K562 (cell line): ENCODE measurements around the gene ABHD1. TPM values are rescaled to one million over a fixed set of nuclear protein-coding genes. Genes with fewer than 3 reads are reported as not detected.

Source experiments
- ATAC-seq: fragments of 200-7000 bp; cut with Tn5 transposase; 3 replicates; pipeline ENCODE4 v1.9.1; 2020; ENCODE audit warnings: moderate library complexity
- BruUV-seq: library from RNA; stranded (reverse); fragments of 400-500 nt; replicated peaks from 2 replicates; lab custom pipeline; 2021; lab: Mats Ljungman, UMichigan
- CTCF ChIA-PET: fragments of 300-600 bp; formaldehyde crosslinking; extraction: SDS; loops from one replicate; lab custom pipeline; 2021; ENCODE audit warnings: low intra/inter-chr PET ratio; lab: Yijun Ruan, JAX
- POLR2A ChIA-PET: fragments of 300-600, 350-650 bp; sonication (Branson Sonifier 250); formaldehyde crosslinking; extraction: SDS; loops from one replicate; lab custom pipeline; 2021; ENCODE audit warnings: antibody characterized with exemption, inconsistent platforms; lab: Yijun Ruan, JAX
- DNase-seq, 4 experiments: peaks; one replicate each; pipeline versions ENCODE4 v3.0.0 to v3.0.0-alpha.2; 2011 to 2018; ENCODE audit warnings: low spot score in 3 of 4, mixed read lengths in 3 of 4; ENCODE audit errors: extremely low read depth in 1 of 4
- FAIRE-seq: peaks from 2 replicates; lab custom pipeline; 2011; peaks lifted over from hg19 to GRCh38; lab: Jason Lieb, UNC
- H2AFZ ChIP-seq: 2 replicates; pipeline ENCODE4 v1.6.0; 2011; ENCODE audit warnings: low read depth, low read length, control low read depth, inconsistent platforms
- H3K27ac ChIP-seq: fragments of 200-600 bp; 3 replicates; pipeline ENCODE4 v1.8.0; 2011; ENCODE audit warnings: low read depth, mild to moderate bottlenecking, control low read depth, inconsistent platforms, low read length, moderate library complexity, mixed read lengths; ENCODE audit errors: extremely low read depth
- H3K27me3 ChIP-seq, 2 experiments: fragments of 300-600 bp in 1 of 2; 2 replicates in 1 of 2; 3 replicates in 1 of 2; pipeline versions ENCODE4 v1.6.0 to v1.8.0; 2011; ENCODE audit warnings: inconsistent platforms in 2 of 2, low read length in 2 of 2, mild to moderate bottlenecking in 1 of 2, mixed read lengths in 1 of 2, moderate library complexity in 1 of 2; ENCODE audit not compliant: control insufficient read depth in 2 of 2, insufficient read depth in 2 of 2
- H3K36me3 ChIP-seq: fragments of 300-600 bp; 3 replicates; pipeline ENCODE4 v1.8.0; 2011; ENCODE audit warnings: mild to moderate bottlenecking, low read length, inconsistent platforms; ENCODE audit not compliant: control insufficient read depth, insufficient read depth
- H3K4me1 ChIP-seq, 2 experiments: fragments of 200-600 bp in 1 of 2; replicated peaks in 1 of 2; 2 replicates in 1 of 2; 3 replicates in 1 of 2; pipeline versions ENCODE4 v1.5.1 to v1.8.0; 2011; ENCODE audit warnings: inconsistent platforms in 2 of 2, low read length in 2 of 2, mild to moderate bottlenecking in 1 of 2, mixed read lengths in 1 of 2, moderate library complexity in 1 of 2; ENCODE audit not compliant: control insufficient read depth in 2 of 2, insufficient read depth in 2 of 2
- H3K4me2 ChIP-seq: 2 replicates; pipeline ENCODE4 v1.6.1; 2011; ENCODE audit warnings: low read length, control low read depth, inconsistent platforms, mixed read lengths; ENCODE audit not compliant: insufficient read depth
- H3K4me3 ChIP-seq: fragments of 200-600 bp; sonication (generic), shearing (Covaris generic); 2 replicates; pipeline ENCODE4 v1.5.1; 2016; ENCODE audit warnings: control low read depth, inconsistent platforms
- H3K79me2 ChIP-seq: fragments of 200-600 bp; 3 replicates; pipeline ENCODE4 v1.8.0; 2011; ENCODE audit warnings: low read length, inconsistent platforms; ENCODE audit not compliant: control insufficient read depth, insufficient read depth
- H3K9ac ChIP-seq, 2 experiments: 2 replicates each; pipeline versions ENCODE4 v1.6.0 to v1.6.1; 2011; ENCODE audit warnings: low read depth in 2 of 2, low read length in 2 of 2, control low read depth in 1 of 2, inconsistent platforms in 1 of 2, mild to moderate bottlenecking in 1 of 2, mixed read lengths in 1 of 2; ENCODE audit not compliant: insufficient read depth in 1 of 2
- H3K9me1 ChIP-seq: one replicate; pipeline ENCODE4 v1.6.0; 2011; ENCODE audit warnings: inconsistent platforms, mild to moderate bottlenecking, low read length, moderate library complexity; ENCODE audit not compliant: control insufficient read depth, insufficient read depth
- H3K9me3 ChIP-seq: replicated peaks from 2 replicates; pipeline ENCODE4 v1.5.1; 2011; ENCODE audit warnings: low read depth, low read length, inconsistent platforms; ENCODE audit not compliant: control insufficient read depth, insufficient read depth
- H4K20me1 ChIP-seq: replicated peaks from 2 replicates; pipeline ENCODE4 v1.6.1; 2011; ENCODE audit warnings: low read length, inconsistent platforms, mixed read lengths; ENCODE audit not compliant: control insufficient read depth, insufficient read depth
- DACH1 ChIP-seq: fragments of 450-650 bp; IDR thresholded peaks from 2 replicates; pipeline ENCODE4 v1.6.1; 2018; ENCODE audit not compliant: partially characterized antibody
- PHTF2 ChIP-seq: fragments of 250-450 bp; sonication (Bioruptor Pico); IDR thresholded peaks from 2 replicates; pipeline ENCODE4 v1.5.0; 2021; ENCODE audit warnings: mild to moderate bottlenecking
- RBFOX2 ChIP-seq: fragments of 200-400 bp; formaldehyde crosslinking; IDR thresholded peaks from 2 replicates; pipeline ENCODE4 v1.6.1; 2017; ENCODE audit warnings: low read depth, mild to moderate bottlenecking, low read length, moderate library complexity
- TEAD4 ChIP-seq, 2 experiments: sonication (generic) in 1 of 2; formaldehyde crosslinking in 1 of 2; IDR thresholded peaks; 2 replicates each; pipeline versions ENCODE4 v1.6.1 to v1.8.0; 2012 to 2022; ENCODE audit warnings: borderline replicate concordance in 1 of 2, inconsistent platforms in 1 of 2, low read length in 1 of 2, mild to moderate bottlenecking in 1 of 2, missing genetic modification reagents in 1 of 2
- WGBS: fragments of 100-300 bp; shearing (Covaris generic); methylation state at CpG from one replicate; pipeline ENCODE4 v1.1.6; 2016; ENCODE audit warnings: low coverage, mixed read lengths; ENCODE audit not compliant: insufficient coverage; ENCODE audit errors: missing lambda C conversion rate; 5-methylcytosine and 5-hydroxymethylcytosine counted together
- in situ Hi-C: fragments of 300-500 bp; cut with MboI; formaldehyde crosslinking; loops from 4 replicates; pipeline ENCODE4 v1.15.0; 2018; ENCODE audit warnings: inconsistent platforms, mixed read lengths
- intact Hi-C: fragments of 100-400 bp; cut with micrococcal nuclease; formaldehyde crosslinking; loops from 2 replicates; pipeline ENCODE4 v1.14.2; 2022
- polyA plus RNA-seq, 8 experiments: library from polyadenylated mRNA; depleted of rRNA in 4 of 8; stranded (reverse) in 5 of 8; unstranded in 3 of 8; fragments of >200 nt; fragmentation: Nextera tagmentation in 2 of 8; fragmentation: Illumina TruSeq in 1 of 8; extraction: Ambion mirVana in 2 of 8; extraction: Trizol in 1 of 8; gene quantifications; 2 replicates each; pipeline versions ENCODE4 v1.2.1 to v1.2.3, GENCODE V29; 2011 to 2014; ENCODE audit warnings: inconsistent platforms in 1 of 8, missing spikeins in 1 of 8
- total RNA-seq, 7 experiments: library from RNA; depleted of rRNA in 6 of 7; stranded (reverse); fragments of >200 nt in 6 of 7; fragmentation: Illumina TruSeq in 2 of 7; extraction: Trizol in 2 of 7; gene quantifications; 2 replicates each; pipeline versions ENCODE4 v1.2.1 to v1.2.3, GENCODE V29; 2011 to 2021; ENCODE audit warnings: low replicate concordance in 1 of 7
- TF ChIP-seq, protein P1 (sequence below): fragments of 250-450 bp; sonication (Bioruptor Pico); IDR thresholded peaks from 2 replicates; pipeline ENCODE4 v1.8.0; 2021; ENCODE audit warnings: mild to moderate bottlenecking, moderate library complexity
- TF ChIP-seq, protein P2 (sequence below): fragments of 150-350 bp; conservative IDR thresholded peaks from 2 replicates; pipeline ENCODE4 v1.6.1; 2014; ENCODE audit warnings: low read length
- TF ChIP-seq, protein P3 (sequence below): fragments of 450-650 bp; IDR thresholded peaks from 2 replicates; pipeline ENCODE4 v1.6.1; 2018; ENCODE audit not compliant: partially characterized antibody

ABHD1 gene
- total and polyA plus RNA-seq, 9 of the 15 experiments (the other 6 are each of a cell fraction or from before 2014, with no cell fraction given): 0.10 to 0.16 (median 0.11) TPM; not detected in 5

GRCh38 chr2:27164960-27165763 is 41.5 kb downstream of the ABHD1 start:
- peaks cover under 1 to 5% of the 10 kb centered on the region in 2 experiments; a peak in 3 of 5 replicates for H3K4me1 ChIP-seq
- ChIA-PET CTCF (no interaction called here), POLR2A (interaction anchor here (1.2 kb wide), 1 partner anchor 9 kb away, joined by 4 read pairs; no protein-coding TSS in a partner anchor)
- in situ Hi-C loops: no loop called here
- no peak overlapping the region for H3K9ac ChIP-seq
- BruUV-seq: no TSS peak
- no peaks in the 10 kb centered on the region for H3K36me3 ChIP-seq
- H4K20me1 ChIP-seq: no peaks in the 10 kb centered on the region
- no peak for ATAC-seq
- DNase-seq: no peak
- TF ChIP-seq, protein P1, sequence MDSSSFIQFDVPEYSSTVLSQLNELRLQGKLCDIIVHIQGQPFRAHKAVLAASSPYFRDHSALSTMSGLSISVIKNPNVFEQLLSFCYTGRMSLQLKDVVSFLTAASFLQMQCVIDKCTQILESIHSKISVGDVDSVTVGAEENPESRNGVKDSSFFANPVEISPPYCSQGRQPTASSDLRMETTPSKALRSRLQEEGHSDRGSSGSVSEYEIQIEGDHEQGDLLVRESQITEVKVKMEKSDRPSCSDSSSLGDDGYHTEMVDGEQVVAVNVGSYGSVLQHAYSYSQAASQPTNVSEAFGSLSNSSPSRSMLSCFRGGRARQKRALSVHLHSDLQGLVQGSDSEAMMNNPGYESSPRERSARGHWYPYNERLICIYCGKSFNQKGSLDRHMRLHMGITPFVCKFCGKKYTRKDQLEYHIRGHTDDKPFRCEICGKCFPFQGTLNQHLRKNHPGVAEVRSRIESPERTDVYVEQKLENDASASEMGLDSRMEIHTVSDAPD (CRISPR knock-in tag): no peak
- TF ChIP-seq PHTF2 (CRISPR knock-in tag) (no peak), TEAD4 (IDR thresholded peaks at IDR 0.05; ENCODE audit: low read length) (no peak), TEAD4 (CRISPR knock-in tag; IDR thresholded peaks at IDR 0.05; ENCODE audit: borderline replicate concordance) (no peak), RBFOX2 (no peak), DACH1 (no peak)
- TF ChIP-seq, protein P2, sequence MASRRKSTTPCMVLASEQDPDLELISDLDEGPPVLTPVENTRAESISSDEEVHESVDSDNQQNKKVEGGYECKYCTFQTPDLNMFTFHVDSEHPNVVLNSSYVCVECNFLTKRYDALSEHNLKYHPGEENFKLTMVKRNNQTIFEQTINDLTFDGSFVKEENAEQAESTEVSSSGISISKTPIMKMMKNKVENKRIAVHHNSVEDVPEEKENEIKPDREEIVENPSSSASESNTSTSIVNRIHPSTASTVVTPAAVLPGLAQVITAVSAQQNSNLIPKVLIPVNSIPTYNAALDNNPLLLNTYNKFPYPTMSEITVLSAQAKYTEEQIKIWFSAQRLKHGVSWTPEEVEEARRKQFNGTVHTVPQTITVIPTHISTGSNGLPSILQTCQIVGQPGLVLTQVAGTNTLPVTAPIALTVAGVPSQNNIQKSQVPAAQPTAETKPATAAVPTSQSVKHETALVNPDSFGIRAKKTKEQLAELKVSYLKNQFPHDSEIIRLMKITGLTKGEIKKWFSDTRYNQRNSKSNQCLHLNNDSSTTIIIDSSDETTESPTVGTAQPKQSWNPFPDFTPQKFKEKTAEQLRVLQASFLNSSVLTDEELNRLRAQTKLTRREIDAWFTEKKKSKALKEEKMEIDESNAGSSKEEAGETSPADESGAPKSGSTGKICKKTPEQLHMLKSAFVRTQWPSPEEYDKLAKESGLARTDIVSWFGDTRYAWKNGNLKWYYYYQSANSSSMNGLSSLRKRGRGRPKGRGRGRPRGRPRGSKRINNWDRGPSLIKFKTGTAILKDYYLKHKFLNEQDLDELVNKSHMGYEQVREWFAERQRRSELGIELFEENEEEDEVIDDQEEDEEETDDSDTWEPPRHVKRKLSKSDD: no peak
- TF ChIP-seq, protein P3, sequence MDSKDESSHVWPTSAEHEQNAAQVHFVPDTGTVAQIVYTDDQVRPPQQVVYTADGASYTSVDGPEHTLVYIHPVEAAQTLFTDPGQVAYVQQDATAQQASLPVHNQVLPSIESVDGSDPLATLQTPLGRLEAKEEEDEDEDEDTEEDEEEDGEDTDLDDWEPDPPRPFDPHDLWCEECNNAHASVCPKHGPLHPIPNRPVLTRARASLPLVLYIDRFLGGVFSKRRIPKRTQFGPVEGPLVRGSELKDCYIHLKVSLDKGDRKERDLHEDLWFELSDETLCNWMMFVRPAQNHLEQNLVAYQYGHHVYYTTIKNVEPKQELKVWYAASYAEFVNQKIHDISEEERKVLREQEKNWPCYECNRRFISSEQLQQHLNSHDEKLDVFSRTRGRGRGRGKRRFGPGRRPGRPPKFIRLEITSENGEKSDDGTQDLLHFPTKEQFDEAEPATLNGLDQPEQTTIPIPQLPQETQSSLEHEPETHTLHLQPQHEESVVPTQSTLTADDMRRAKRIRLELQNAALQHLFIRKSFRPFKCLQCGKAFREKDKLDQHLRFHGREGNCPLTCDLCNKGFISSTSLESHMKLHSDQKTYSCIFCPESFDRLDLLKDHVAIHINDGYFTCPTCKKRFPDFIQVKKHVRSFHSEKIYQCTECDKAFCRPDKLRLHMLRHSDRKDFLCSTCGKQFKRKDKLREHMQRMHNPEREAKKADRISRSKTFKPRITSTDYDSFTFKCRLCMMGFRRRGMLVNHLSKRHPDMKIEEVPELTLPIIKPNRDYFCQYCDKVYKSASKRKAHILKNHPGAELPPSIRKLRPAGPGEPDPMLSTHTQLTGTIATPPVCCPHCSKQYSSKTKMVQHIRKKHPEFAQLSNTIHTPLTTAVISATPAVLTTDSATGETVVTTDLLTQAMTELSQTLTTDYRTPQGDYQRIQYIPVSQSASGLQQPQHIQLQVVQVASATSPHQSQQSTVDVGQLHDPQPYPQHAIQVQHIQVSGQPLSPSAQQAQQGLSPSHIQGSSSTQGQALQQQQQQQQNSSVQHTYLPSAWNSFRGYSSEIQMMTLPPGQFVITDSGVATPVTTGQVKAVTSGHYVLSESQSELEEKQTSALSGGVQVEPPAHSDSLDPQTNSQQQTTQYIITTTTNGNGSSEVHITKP: peak; percentile 59
- no peaks in the 10 kb centered on the region for H3K27me3 ChIP-seq
- H3K9me3 ChIP-seq: no peaks in the 10 kb centered on the region
- H3K9me1 ChIP-seq: no peaks in the 10 kb centered on the region
- FAIRE-seq: no peak
- H3K27ac ChIP-seq: no peak overlapping the region
- no peak overlapping the region for H2AFZ ChIP-seq
- H3K4me2 ChIP-seq: no peak overlapping the region
- H3K79me2 ChIP-seq: no peaks in the 10 kb centered on the region
- intact Hi-C loops: no loop called here
- WGBS: 37% methylated on average over 8 of the region's 8 CpGs
- no peak overlapping the region for H3K4me3 ChIP-seq
